Fibroblast of lung (primary cell): ENCODE data around the gene MAGEC1. TPM values are rescaled to one million over a fixed set of nuclear protein-coding genes. Genes with fewer than 3 reads are reported as not detected.
"Not testable (repeated sequence)": the region's sequence is repeated elsewhere in the genome, so short reads cannot be mapped to it uniquely, and the experiment has no call there.

Source experiments
- DNase-seq, 2 donors: peaks; one replicate each; pipeline versions ENCODE4 v3.0.0 to v3.0.0-alpha.2; 2010; ENCODE audit warnings: low read depth in 2 of 2
- H2AFZ ChIP-seq: 2 replicates; pipeline ENCODE4 v1.5.1; 2012; ENCODE audit warnings: low read length, control low read depth, inconsistent platforms
- H3K27ac ChIP-seq: 2 replicates; pipeline ENCODE4 v1.5.1; 2011; ENCODE audit warnings: low read length, control low read depth; ENCODE audit not compliant: insufficient read depth
- H3K27me3 ChIP-seq: 2 replicates; pipeline ENCODE4 v1.5.1; 2011; ENCODE audit warnings: mild to moderate bottlenecking, low read length; ENCODE audit not compliant: control insufficient read depth, insufficient read depth
- H3K36me3 ChIP-seq: 2 replicates; pipeline ENCODE4 v1.5.1; 2011; ENCODE audit warnings: low read length; ENCODE audit not compliant: control insufficient read depth, insufficient read depth
- H3K4me1 ChIP-seq: 2 replicates; pipeline ENCODE4 v1.5.1; 2011; ENCODE audit warnings: low read length; ENCODE audit not compliant: control insufficient read depth, insufficient read depth; ENCODE audit errors: extremely low read depth
- H3K4me2 ChIP-seq: 2 replicates; pipeline ENCODE4 v1.5.1; 2011; ENCODE audit warnings: low read length, control low read depth; ENCODE audit not compliant: insufficient read depth; ENCODE audit errors: extremely low read depth
- H3K4me3 ChIP-seq, 4 experiments: fragments of 200-600 bp in 1 of 4; sonication (generic) in 1 of 4; replicated peaks in 1 of 4; 2 replicates each; pipeline ENCODE4 v1.5.1; 2011 to 2016; ENCODE audit warnings: low read length in 4 of 4, low read depth in 3 of 4, mild to moderate bottlenecking in 3 of 4, control low read depth in 2 of 4, inconsistent platforms in 1 of 4, mixed read lengths in 1 of 4; ENCODE audit not compliant: insufficient read depth in 1 of 4; ENCODE audit errors: control extremely low read depth in 1 of 4
- H3K79me2 ChIP-seq: 2 replicates; pipeline ENCODE4 v1.5.1; 2012; ENCODE audit warnings: mild to moderate bottlenecking, low read length, inconsistent platforms; ENCODE audit not compliant: control insufficient read depth, insufficient read depth
- H3K9ac ChIP-seq: 2 replicates; pipeline ENCODE4 v1.5.1; 2011; ENCODE audit warnings: mild to moderate bottlenecking, low read length, control low read depth; ENCODE audit not compliant: insufficient read depth
- H3K9me3 ChIP-seq: 2 replicates; pipeline ENCODE4 v1.5.1; 2012; ENCODE audit warnings: low read depth, low read length; ENCODE audit not compliant: control insufficient read depth, insufficient read depth
- H4K20me1 ChIP-seq: 2 replicates; pipeline ENCODE4 v1.5.1; 2011; ENCODE audit warnings: low read length; ENCODE audit not compliant: control insufficient read depth, insufficient read depth; ENCODE audit errors: extremely low read depth
- CTCF ChIP-seq, 2 donors: IDR thresholded peaks in 1 of 2; conservative IDR thresholded peaks in 1 of 2; 1 replicate in 1 of 2; 2 replicates in 1 of 2; pipeline ENCODE4 v1.5.1; 2011 to 2012; ENCODE audit warnings: low read length in 2 of 2, control low read depth in 1 of 2, inconsistent platforms in 1 of 2, low read depth in 1 of 2, mild to moderate bottlenecking in 1 of 2
- EZH2 ChIP-seq: IDR thresholded peaks from 2 replicates; pipeline ENCODE4 v1.5.1; 2012; ENCODE audit warnings: low read length, control low read depth, mild to moderate bottlenecking; ENCODE audit errors: missing control alignments
- polyA minus RNA-seq: library from RNA; depleted of rRNA, polyadenylated mRNA; stranded (reverse); fragments of >200 nt; gene quantifications from 2 replicates; pipeline ENCODE4 v1.2.3, GENCODE V29; 2011; ENCODE audit warnings: low replicate concordance
- polyA plus RNA-seq, 2 donors: library from polyadenylated mRNA; depleted of rRNA in 1 of 2; stranded (reverse) in 1 of 2; unstranded in 1 of 2; fragments of >200 nt; gene quantifications; 2 replicates each; pipeline ENCODE4 v1.2.1, GENCODE V29; 2011 to 2012; ENCODE audit warnings: missing spikeins in 1 of 2
- total RNA-seq: library from RNA; depleted of rRNA; stranded (reverse); fragments of >200 nt; gene quantifications from 2 replicates; pipeline ENCODE4 v1.2.1, GENCODE V29; 2014

The MAGEC1 gene
- total RNA-seq: not detected in 2 replicates
- polyA plus RNA-seq: not detected in 2 replicates
- not detected in 2 replicates for polyA plus RNA-seq (2012)
- not detected in 2 replicates for polyA minus RNA-seq

- Histone ChIP-seq H3K79me2 (no peaks in the 10 kb centered on the region), H3K9ac (no peak within 1 kb of the TSS), H3K4me2 (no peak within 1 kb of the TSS), H3K27me3 (no peaks in the 10 kb centered on the region), H3K4me3 (no peak within 1 kb of the TSS), H3K27ac (no peak within 1 kb of the TSS), H4K20me1 (no peaks in the 10 kb centered on the region), H3K9me3 (no peaks in the 10 kb centered on the region), H3K36me3 (no peaks in the 10 kb centered on the region), H3K4me1 (no peaks in the 10 kb centered on the region), H2AFZ (no peak within 1 kb of the TSS)
- DNase-seq: no peak
- no peak for TF ChIP-seq CTCF (conservative IDR thresholded peaks at IDR 0.05 in 1 of 2, IDR thresholded peaks at IDR 0.05 in 1 of 2; ENCODE audit: low read depth in 1 of 2, low read length in 2 of 2)
- TF ChIP-seq EZH2: no peak
Measured at GRCh38 chrX:141903400-141904155, at the start of gene MAGEC1. Gene MAGEC1 (plus strand): TSS chrX:141903894. CDS start chrX:141905073, 1,179 bp downstream.

GRCh38 chrX:141857479-141857878 lies 46.2 kb upstream of the MAGEC1 start:
- H3K36me3 ChIP-seq: no peaks in the 10 kb centered on the region
- H3K4me1 ChIP-seq: no peaks in the 10 kb centered on the region
- H3K4me2 ChIP-seq: no peak overlapping the region
- no peak for DNase-seq
- no peak overlapping the region for H3K9ac ChIP-seq
- H3K4me3 ChIP-seq: no peak overlapping the region
- no peaks in the 10 kb centered on the region for H4K20me1 ChIP-seq
- H3K27me3 ChIP-seq: no peaks in the 10 kb centered on the region
- no peaks in the 10 kb centered on the region for H3K79me2 ChIP-seq
- no peak overlapping the region for H2AFZ ChIP-seq
- no peak overlapping the region for H3K27ac ChIP-seq
- no peak for TF ChIP-seq CTCF (conservative IDR thresholded peaks at IDR 0.05 in 1 of 2, IDR thresholded peaks at IDR 0.05 in 1 of 2; ENCODE audit: low read depth in 1 of 2, low read length in 2 of 2)
- TF ChIP-seq EZH2: no peak
- H3K9me3 ChIP-seq: no peaks in the 10 kb centered on the region

GRCh38 chrX:141879616-141880015 lies 24.1 kb upstream of the MAGEC1 start:
- no peak for DNase-seq
- no peak for TF ChIP-seq CTCF (conservative IDR thresholded peaks at IDR 0.05 in 1 of 2, IDR thresholded peaks at IDR 0.05 in 1 of 2; ENCODE audit: low read depth in 1 of 2, low read length in 2 of 2)
- TF ChIP-seq EZH2: no peak
- Histone ChIP-seq H3K4me2 (no peak overlapping the region), H3K9me3 (no peaks in the 10 kb centered on the region), H3K4me3 (no peak overlapping the region), H3K27ac (no peak overlapping the region), H3K4me1 (no peaks in the 10 kb centered on the region), H3K79me2 (no peaks in the 10 kb centered on the region), H2AFZ (no peak overlapping the region), H4K20me1 (no peaks in the 10 kb centered on the region), H3K36me3 (no peaks in the 10 kb centered on the region), H3K9ac (no peak overlapping the region), H3K27me3 (no peaks in the 10 kb centered on the region)

- H3K9me3 ChIP-seq, H3K36me3 ChIP-seq, H3K9ac ChIP-seq, H3K4me3 ChIP-seq, H4K20me1 ChIP-seq, H3K27ac ChIP-seq, H2AFZ ChIP-seq, H3K4me1 ChIP-seq, H3K4me2 ChIP-seq, H3K79me2 ChIP-seq, H3K27me3 ChIP-seq, DNase-seq: not testable (repeated sequence)
Measured at GRCh38 chrX:141888811-141889210, 14.9 kb upstream of the MAGEC1 start.
